ENCODE results near the gene LUC7L2.

DNA sequence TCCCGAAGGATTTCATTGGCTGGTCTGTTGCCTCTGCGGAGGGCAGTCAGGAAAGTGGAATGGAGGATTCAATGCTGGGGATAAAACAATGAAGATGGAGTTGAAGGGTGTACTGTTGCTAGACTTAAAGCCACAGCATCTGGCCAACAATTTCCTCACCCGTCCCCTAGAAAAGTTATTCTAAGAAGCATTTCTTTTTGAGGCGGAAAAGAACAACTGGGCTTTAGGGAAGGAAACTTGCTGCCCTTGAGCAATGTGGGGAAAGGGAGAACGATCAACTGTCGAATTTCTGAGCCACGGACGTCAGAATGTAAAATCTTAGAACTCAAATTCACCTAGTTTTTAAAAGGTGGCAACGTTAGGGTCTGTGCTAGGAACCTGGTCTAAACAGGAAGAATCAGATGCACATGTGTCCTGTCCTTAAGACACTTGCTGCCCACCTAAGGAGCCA is 17.9 kb upstream of the LUC7L2 start:
- TF ChIP-seq, protein P1, sequence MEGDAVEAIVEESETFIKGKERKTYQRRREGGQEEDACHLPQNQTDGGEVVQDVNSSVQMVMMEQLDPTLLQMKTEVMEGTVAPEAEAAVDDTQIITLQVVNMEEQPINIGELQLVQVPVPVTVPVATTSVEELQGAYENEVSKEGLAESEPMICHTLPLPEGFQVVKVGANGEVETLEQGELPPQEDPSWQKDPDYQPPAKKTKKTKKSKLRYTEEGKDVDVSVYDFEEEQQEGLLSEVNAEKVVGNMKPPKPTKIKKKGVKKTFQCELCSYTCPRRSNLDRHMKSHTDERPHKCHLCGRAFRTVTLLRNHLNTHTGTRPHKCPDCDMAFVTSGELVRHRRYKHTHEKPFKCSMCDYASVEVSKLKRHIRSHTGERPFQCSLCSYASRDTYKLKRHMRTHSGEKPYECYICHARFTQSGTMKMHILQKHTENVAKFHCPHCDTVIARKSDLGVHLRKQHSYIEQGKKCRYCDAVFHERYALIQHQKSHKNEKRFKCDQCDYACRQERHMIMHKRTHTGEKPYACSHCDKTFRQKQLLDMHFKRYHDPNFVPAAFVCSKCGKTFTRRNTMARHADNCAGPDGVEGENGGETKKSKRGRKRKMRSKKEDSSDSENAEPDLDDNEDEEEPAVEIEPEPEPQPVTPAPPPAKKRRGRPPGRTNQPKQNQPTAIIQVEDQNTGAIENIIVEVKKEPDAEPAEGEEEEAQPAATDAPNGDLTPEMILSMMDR (IDR thresholded peaks at IDR 0.05), result no peak
- no peak for TF ChIP-seq EZH2 (IDR thresholded peaks at IDR 0.05)

All from neural progenitor cell (in vitro differentiated cells).